Uterus (tissue), 4 donors: ENCODE measurements around the gene RFX2. TPM values are rescaled to one million over a fixed set of nuclear protein-coding genes. Genes with fewer than 3 reads are reported as not detected.

Experiments
- DNase-seq, 2 donors: peaks; one replicate each; pipeline ENCODE4 v3.0.0-alpha.2; 2019 to 2020
- H3K27ac ChIP-seq, 2 donors: fragments of 200-600 bp; sonication (generic); 1 replicate in 1 of 2; 2 replicates in 1 of 2; pipeline ENCODE4 v1.5.1; 2016 to 2018
- H3K27me3 ChIP-seq, 2 donors: fragments of 200-600 bp; sonication (generic); one replicate each; pipeline ENCODE4 v1.5.1; 2018 to 2019; ENCODE audit warnings: control low read depth in 1 of 2
- H3K36me3 ChIP-seq, 2 donors: fragments of 200-600 bp; sonication (generic); one replicate each; pipeline ENCODE4 v1.5.1; 2019; ENCODE audit warnings: control low read depth in 1 of 2
- H3K4me1 ChIP-seq, 2 donors: fragments of 200-600 bp; sonication (generic); one replicate each; pipeline ENCODE4 v1.5.1; 2018 to 2019; ENCODE audit warnings: control low read depth in 1 of 2
- H3K4me3 ChIP-seq, 2 donors: fragments of 200-600 bp; sonication (generic); 1 replicate in 1 of 2; 2 replicates in 1 of 2; pipeline ENCODE4 v1.5.1; 2018 to 2019; ENCODE audit warnings: mild to moderate bottlenecking in 1 of 2
- H3K9me3 ChIP-seq, 2 donors: fragments of 200-600 bp; sonication (generic); one replicate each; pipeline ENCODE4 v1.5.1; 2019; ENCODE audit warnings: control low read depth in 1 of 2
- CTCF ChIP-seq, 4 experiments: fragments of 200-600 bp in 2 of 4; fragments of 450-650 bp in 2 of 4; sonication (generic) in 2 of 4; IDR thresholded peaks; one replicate each; pipeline ENCODE4 v1.5.1; 2016 to 2019; ENCODE audit warnings: antibody characterized with exemption in 4 of 4, mild to moderate bottlenecking in 2 of 4, moderate library complexity in 1 of 4
- POLR2A ChIP-seq, 2 donors: fragments of 450-650 bp; IDR thresholded peaks; one replicate each; pipeline ENCODE4 v1.6.1; 2016; ENCODE audit warnings: antibody characterized with exemption in 2 of 2, mild to moderate bottlenecking in 1 of 2, moderate library complexity in 1 of 2
- intact Hi-C: fragments of 100-400 bp; cut with DNase I; formaldehyde crosslinking; loops from one replicate; pipeline ENCODE4 v1.15.1; 2023; ENCODE audit warnings: low total_unique reads
- total RNA-seq, 4 donors: library from RNA; depleted of rRNA in 3 of 4; stranded (reverse); fragments of >200 nt in 3 of 4; gene quantifications; one replicate each; pipeline versions ENCODE4 v1.1.0 to v1.2.4, GENCODE V29; 2014 to 2023
- donor health status: DM: yes; HTN: yes; CAD: no.

Gene RFX2
- total RNA-seq, 4 donors from 2014 or later = 10.5 to 77.9 (median 22.8) TPM

GRCh38 chr19:6015841-6016545, 94.3 kb downstream of the RFX2 start:
- no peaks in the 10 kb centered on the region for H3K9me3 ChIP-seq
- H3K36me3 ChIP-seq = no peaks in the 10 kb centered on the region
- no peak for DNase-seq
- no peak overlapping the region for H3K27ac ChIP-seq
- intact Hi-C loops = no loop called here
- TF ChIP-seq CTCF (IDR thresholded peaks at IDR 0.05) (no peak), POLR2A (IDR thresholded peaks at IDR 0.05) (no peak)
- H3K27me3 ChIP-seq = no peaks in the 10 kb centered on the region
- no peaks in the 10 kb centered on the region for H3K4me1 ChIP-seq
- no peak overlapping the region for H3K4me3 ChIP-seq

GRCh38 chr19:6014551-6015135, 95.7 kb downstream of the RFX2 start:
- Histone ChIP-seq H3K9me3 (no peaks in the 10 kb centered on the region), H3K27me3 (no peaks in the 10 kb centered on the region), H3K36me3 (no peaks in the 10 kb centered on the region), H3K4me3 (no peak overlapping the region), H3K27ac (no peak overlapping the region), H3K4me1 (no peaks in the 10 kb centered on the region)
- TF ChIP-seq CTCF (IDR thresholded peaks at IDR 0.05) (no peak), POLR2A (IDR thresholded peaks at IDR 0.05) (no peak)
- intact Hi-C loops = no loop called here
- no peak for DNase-seq

GRCh38 chr19:6012426-6013170, 97.7 kb downstream of the RFX2 start:
- H3K27ac ChIP-seq = no peak overlapping the region
- TF ChIP-seq CTCF (IDR thresholded peaks at IDR 0.05) (no peak), POLR2A (IDR thresholded peaks at IDR 0.05) (no peak)
- no peak for DNase-seq
- H3K4me1 ChIP-seq = no peaks in the 10 kb centered on the region
- intact Hi-C loops = no loop called here
- no peaks in the 10 kb centered on the region for H3K36me3 ChIP-seq
- H3K4me3 ChIP-seq = no peak overlapping the region
- no peaks in the 10 kb centered on the region for H3K9me3 ChIP-seq
- no peaks in the 10 kb centered on the region for H3K27me3 ChIP-seq

- no peak for DNase-seq
- intact Hi-C loops = no loop called here
- no peak for TF ChIP-seq CTCF (IDR thresholded peaks at IDR 0.05)
- TF ChIP-seq POLR2A (IDR thresholded peaks at IDR 0.05) = no peak
- H3K27ac ChIP-seq = no peak overlapping the region
- no peaks in the 10 kb centered on the region for H3K4me1 ChIP-seq
- H3K27me3 ChIP-seq = no peaks in the 10 kb centered on the region
- H3K4me3 ChIP-seq = no peak overlapping the region
- no peaks in the 10 kb centered on the region for H3K36me3 ChIP-seq
- no peaks in the 10 kb centered on the region for H3K9me3 ChIP-seq
Measured at GRCh38 chr19:6011794-6012193, 98.5 kb downstream of the RFX2 start.

- intact Hi-C loops = no loop called here
Measured at GRCh38 chr19:6011206-6011605, 99.1 kb downstream of the RFX2 start.

More at GRCh38 chr19:6011206-6011605, 99.1 kb downstream of the RFX2 start:
- H3K27me3 ChIP-seq = no peaks in the 10 kb centered on the region
- H3K27ac ChIP-seq = no peak overlapping the region
- no peaks in the 10 kb centered on the region for H3K36me3 ChIP-seq
- TF ChIP-seq POLR2A (IDR thresholded peaks at IDR 0.05) (no peak), CTCF (IDR thresholded peaks at IDR 0.05) (no peak)
- no peak overlapping the region for H3K4me3 ChIP-seq
- no peak for DNase-seq
- no peaks in the 10 kb centered on the region for H3K9me3 ChIP-seq
- H3K4me1 ChIP-seq = no peaks in the 10 kb centered on the region
